ENCODE measurements around the gene MYO3B.

GRCh38 chr2:170236680-170237047 is 58.7 kb downstream of the MYO3B start:
- TF ChIP-seq POLR2A (IDR thresholded peaks at IDR 0.05; ENCODE audit: low read length) (no peak), GATA1 (IDR thresholded peaks at IDR 0.05; ENCODE audit: low read depth, low read length) (no peak)
